ENCODE data around the gene ARL10.

ARL10 gene

DNA sequence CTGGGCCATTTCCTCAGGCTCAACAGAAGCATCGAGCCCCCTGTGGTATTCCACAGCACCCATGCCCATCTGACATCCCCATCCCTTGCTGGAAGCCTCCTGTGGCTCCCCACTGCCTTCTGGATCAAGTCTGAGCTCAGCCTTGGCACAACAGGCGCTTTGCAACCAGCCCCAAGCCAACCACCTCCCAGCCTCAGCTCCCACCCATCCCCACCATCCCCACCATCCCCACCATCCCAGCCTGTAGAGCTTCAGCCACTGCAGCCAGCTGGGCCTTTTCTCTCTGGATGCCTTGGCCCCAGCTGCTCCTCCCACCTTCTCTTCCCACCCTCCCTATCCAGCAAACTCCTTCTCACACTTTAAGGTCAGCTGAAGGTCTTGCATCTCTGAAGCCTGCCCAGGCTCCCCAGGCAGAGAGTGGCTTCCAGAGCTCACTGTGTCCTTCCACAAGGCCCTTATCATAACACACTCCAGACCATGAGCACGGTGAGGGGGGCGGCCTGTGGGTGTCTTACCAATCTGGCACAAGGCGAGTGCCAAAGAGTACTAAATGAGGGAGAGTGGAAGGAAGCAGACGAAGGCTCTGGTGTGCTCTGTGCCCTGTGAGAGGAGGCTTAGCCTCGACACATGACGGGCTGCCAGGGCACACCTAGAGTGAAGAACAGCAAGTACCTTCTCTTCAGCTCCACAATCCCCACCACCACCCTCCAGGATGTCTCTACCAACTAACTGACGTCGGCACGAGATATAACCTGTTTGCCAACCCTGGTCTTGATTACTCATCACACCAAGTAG is 29.8 kb downstream of the ARL10 start:
- Histone ChIP-seq H3K27me3 (no peaks in the 10 kb centered on the region), H3K36me3 (peaks cover 33% of the 10 kb centered on the region), H3K4me1 (peaks cover 9% of the 10 kb centered on the region; the same call in 1 of the 2 replicates), H3K9me3 (no peaks in the 10 kb centered on the region), H3K4me3 (ENCODE audit: low read depth, low read length) (no peak overlapping the region)
- DNase-seq = peak; percentile 39
- TF ChIP-seq, protein P1, sequence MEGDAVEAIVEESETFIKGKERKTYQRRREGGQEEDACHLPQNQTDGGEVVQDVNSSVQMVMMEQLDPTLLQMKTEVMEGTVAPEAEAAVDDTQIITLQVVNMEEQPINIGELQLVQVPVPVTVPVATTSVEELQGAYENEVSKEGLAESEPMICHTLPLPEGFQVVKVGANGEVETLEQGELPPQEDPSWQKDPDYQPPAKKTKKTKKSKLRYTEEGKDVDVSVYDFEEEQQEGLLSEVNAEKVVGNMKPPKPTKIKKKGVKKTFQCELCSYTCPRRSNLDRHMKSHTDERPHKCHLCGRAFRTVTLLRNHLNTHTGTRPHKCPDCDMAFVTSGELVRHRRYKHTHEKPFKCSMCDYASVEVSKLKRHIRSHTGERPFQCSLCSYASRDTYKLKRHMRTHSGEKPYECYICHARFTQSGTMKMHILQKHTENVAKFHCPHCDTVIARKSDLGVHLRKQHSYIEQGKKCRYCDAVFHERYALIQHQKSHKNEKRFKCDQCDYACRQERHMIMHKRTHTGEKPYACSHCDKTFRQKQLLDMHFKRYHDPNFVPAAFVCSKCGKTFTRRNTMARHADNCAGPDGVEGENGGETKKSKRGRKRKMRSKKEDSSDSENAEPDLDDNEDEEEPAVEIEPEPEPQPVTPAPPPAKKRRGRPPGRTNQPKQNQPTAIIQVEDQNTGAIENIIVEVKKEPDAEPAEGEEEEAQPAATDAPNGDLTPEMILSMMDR (IDR thresholded peaks at IDR 0.05; ENCODE audit: low read depth, low read length) = no peak

DNA sequence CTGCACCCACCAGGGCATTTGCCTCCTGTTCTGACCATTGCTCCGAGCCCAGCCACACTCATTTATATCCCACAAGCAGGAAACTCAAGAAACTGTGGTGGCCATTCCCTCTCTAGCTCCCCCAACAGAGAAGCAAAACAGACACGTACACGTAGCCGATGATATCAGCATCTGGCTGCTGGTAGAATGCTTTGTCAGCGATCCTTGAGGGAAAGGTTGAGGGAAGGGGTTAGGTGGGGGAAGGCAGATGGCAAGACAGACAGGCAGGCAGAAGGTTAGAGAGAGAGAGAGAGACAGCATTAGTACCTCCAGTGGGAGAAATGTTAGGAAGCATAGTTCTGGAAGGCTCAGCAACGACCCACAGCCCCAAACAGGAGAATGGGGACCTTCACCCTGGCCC is 31.0 kb downstream of the ARL10 start:
- TF ChIP-seq, protein P1 (IDR thresholded peaks at IDR 0.05; ENCODE audit: low read depth, low read length) = peak; percentile 40; the same call in 1 of the 2 replicates
- H3K9me3 ChIP-seq = no peaks in the 10 kb centered on the region
- H3K36me3 ChIP-seq = peaks cover 21% of the 10 kb centered on the region
- peaks cover 9% of the 10 kb centered on the region; the same call in 1 of the 2 replicates for H3K4me1 ChIP-seq
- DNase-seq = peak; percentile 55
- no peak overlapping the region for H3K4me3 ChIP-seq (ENCODE audit: low read depth, low read length)
- H3K27me3 ChIP-seq = no peaks in the 10 kb centered on the region

DNA sequence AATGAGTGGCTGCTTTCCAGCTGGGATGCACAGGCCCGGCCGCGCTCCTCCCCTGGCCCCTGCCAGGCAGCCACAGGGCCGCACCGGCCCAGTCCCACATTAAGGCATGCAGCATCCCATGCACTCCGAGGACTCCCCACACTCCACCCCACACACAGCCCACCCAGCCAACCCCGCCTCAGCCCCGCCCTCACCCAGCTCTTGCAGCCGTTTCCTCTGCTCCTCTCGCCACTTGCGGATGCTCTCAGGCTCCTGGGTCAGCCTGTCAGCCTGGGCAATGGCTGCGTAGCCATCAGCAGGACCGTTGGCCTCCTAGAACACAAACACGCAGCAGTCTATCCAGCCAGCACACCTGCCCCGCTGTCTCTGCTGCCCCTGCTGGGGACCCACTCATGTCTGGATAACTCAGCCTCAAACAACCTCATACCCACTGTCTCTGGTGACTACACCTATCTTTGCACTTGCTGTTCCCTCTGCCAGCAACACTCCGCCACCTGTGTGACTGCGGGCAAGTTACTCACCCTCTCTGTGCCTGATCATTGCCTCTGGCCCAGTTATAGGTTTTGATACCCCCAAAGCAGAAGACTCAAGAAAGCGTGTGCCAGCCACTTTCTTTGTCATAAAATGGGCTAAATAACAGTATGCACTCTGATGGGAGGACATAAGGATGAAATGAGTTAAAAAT is 32.6 kb downstream of the ARL10 start:
- TF ChIP-seq, protein P1 (IDR thresholded peaks at IDR 0.05; ENCODE audit: low read depth, low read length) = no peak
- H3K27me3 ChIP-seq = no peaks in the 10 kb centered on the region
- H3K4me3 ChIP-seq (ENCODE audit: low read depth, low read length) = no peak overlapping the region
- peaks cover 9% of the 10 kb centered on the region for H3K4me1 ChIP-seq
- DNase-seq = no peak
- no peaks in the 10 kb centered on the region for H3K9me3 ChIP-seq
- peaks cover 10% of the 10 kb centered on the region for H3K36me3 ChIP-seq

DNA sequence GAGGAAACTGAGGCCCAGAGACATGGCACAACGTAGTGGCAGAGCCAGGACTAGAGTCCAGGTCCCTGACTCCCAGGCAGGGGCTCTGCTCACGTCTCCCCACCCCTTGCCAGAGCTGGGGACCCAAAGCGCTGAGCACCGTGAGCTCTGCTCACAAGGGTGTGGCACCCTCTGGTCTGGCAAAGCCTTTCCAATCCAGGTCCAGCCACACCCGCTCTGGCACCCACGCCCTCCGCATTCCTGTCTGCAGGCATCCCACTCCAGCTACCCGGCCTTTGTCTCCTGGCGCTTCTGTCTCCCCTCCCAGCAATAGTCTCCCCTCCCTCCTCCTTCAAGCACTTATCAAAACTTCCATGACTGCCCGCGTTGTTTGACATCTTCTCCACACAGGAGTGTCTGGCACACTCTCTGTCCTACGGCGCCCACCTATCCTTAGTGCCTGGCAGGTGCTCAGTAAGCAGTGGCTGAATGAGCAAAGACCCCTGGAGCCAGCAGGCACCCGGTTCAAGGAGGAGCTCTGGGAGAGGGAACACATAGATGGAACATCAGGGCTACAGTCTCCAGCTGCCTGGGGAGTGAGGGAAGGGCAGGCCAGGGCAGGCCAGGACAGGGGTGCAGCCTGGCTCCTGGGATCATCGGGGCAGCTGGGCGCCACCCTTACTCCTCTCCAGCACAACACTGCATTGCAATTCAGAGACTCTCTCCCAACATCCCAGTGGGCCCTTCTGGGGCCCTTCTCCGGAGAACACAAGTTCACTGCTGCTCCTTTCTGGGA is 35.3 kb downstream of the ARL10 start:
- Histone ChIP-seq H3K9me3 (no peaks in the 10 kb centered on the region), H3K4me1 (peaks cover 9% of the 10 kb centered on the region), H3K27me3 (no peaks in the 10 kb centered on the region), H3K36me3 (no peaks in the 10 kb centered on the region), H3K4me3 (ENCODE audit: low read depth, low read length) (no peak overlapping the region)
- DNase-seq = no peak
- TF ChIP-seq, protein P1 (IDR thresholded peaks at IDR 0.05; ENCODE audit: low read depth, low read length) = no peak

DNA sequence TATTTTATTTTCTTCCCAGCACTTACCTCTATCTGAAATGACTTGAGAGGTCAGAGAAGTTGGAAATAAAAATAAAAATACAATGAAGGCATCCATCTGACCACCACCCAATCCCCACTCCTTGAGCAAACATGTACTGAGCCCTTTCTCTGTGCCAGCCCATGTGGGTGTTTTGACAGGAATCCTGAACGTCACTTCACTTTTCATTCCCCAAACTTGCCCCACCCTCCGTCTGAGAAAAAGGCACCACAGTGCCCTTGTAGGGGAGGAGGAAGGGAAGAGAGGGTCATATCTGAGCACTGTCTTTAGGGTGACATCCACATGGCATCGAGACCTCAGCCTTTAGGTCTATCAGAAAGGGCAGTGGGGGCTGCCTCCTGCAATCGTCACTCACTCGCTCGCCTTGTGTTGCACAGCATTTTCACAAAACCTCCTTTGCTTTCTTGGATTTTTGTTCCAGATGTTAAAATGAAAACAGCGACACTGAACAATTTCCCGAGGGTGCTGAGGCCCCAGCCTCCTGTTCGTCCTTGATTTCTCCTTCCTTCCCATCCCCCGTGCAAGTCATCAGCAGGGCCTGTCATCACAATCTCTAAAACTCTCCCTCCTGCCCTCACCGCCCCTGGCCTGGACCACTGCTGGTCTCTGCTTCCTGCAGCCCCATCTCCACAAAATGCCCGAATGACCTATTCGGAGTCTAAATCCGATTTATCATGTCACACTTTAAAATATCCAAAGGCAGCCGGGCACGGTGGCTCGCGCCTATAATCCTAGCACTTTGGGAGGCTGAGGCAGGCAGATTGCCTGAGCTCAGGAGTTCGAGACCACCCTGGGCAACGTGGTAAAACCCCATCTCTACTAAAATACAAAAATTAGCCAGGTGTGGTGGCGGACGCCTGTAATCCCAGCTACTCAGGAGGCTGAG is 36.3 kb downstream of the ARL10 start:
- DNase-seq = no peak
- Histone ChIP-seq H3K36me3 (no peaks in the 10 kb centered on the region), H3K4me1 (peaks cover 4% of the 10 kb centered on the region), H3K27me3 (no peaks in the 10 kb centered on the region), H3K4me3 (ENCODE audit: low read depth, low read length) (no peak overlapping the region), H3K9me3 (no peaks in the 10 kb centered on the region)
- TF ChIP-seq, protein P1 (IDR thresholded peaks at IDR 0.05; ENCODE audit: low read depth, low read length) = no peak
